ENCODE measurements around the gene L3MBTL4. TPM values are rescaled to one million over a fixed set of nuclear protein-coding genes. Genes with fewer than 3 reads are reported as not detected.

L3MBTL4 gene
- total RNA-seq, 4 donors from 2014 or later: 6.0 to 14.8 (median 10.0) TPM

- no peak for TF ChIP-seq CTCF (IDR thresholded peaks at IDR 0.05; ENCODE audit: low read depth)
Observed at GRCh38 chr18:6326566-6326965, 88.1 kb downstream of the L3MBTL4 start.

GRCh38 chr18:6323319-6323889 is 91.3 kb downstream of the L3MBTL4 start:
- TF ChIP-seq CTCF (IDR thresholded peaks at IDR 0.05; ENCODE audit: low read depth): no peak

- no peak for TF ChIP-seq CTCF (IDR thresholded peaks at IDR 0.05; ENCODE audit: low read depth)
Observed at GRCh38 chr18:6315517-6316331, 99.0 kb downstream of the L3MBTL4 start.

- no peak for TF ChIP-seq CTCF (IDR thresholded peaks at IDR 0.05; ENCODE audit: low read depth)
Observed at GRCh38 chr18:6313415-6313814, 101.3 kb downstream of the L3MBTL4 start.

GRCh38 chr18:6311456-6312215 is 103.1 kb downstream of the L3MBTL4 start:
- no peak for TF ChIP-seq CTCF (IDR thresholded peaks at IDR 0.05; ENCODE audit: low read depth)

GRCh38 chr18:6310714-6311113 is 104.0 kb downstream of the L3MBTL4 start:
- TF ChIP-seq CTCF (IDR thresholded peaks at IDR 0.05; ENCODE audit: low read depth): no peak

- no peak for TF ChIP-seq CTCF (IDR thresholded peaks at IDR 0.05; ENCODE audit: low read depth)
Observed at GRCh38 chr18:6297875-6298274, 116.8 kb downstream of the L3MBTL4 start.

Measured in subcutaneous adipose tissue (tissue), 4 donors.